ENCODE measurements around the gene LSR. TPM values are rescaled to one million over a fixed set of nuclear protein-coding genes. Genes with fewer than 3 reads are reported as not detected.

LSR gene
- total RNA-seq, 1 donor from 2014 or later, result 18.1 TPM

DNA sequence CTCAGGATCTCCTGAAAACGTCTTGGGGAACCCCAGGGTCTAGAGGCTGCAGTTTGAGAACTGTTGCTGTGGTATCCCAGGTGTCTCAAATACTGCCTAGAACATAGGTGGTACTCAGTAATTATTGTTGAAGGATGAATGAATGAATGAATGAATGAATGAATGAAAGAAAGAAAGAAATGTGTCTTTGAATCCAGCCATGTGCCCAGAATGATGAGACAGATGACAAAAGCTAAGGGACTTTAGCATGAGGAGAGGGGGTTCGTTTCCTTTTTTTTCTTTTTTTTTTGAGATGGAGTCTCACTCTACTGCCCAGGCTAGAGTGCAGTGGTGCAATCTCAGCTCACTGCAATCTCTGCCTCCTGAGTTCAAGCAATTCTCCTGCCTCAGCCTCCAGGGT is 7.8 kb downstream of the LSR start:
- no peaks in the 10 kb centered on the region for H3K4me1 Mint-ChIP-seq (ENCODE audit: low read depth, unreplicated experiment)
- H3K36me3 Mint-ChIP-seq (ENCODE audit: low read depth, unreplicated experiment), result peaks cover 2% of the 10 kb centered on the region
- Histone ChIP-seq H3K4me2 (ENCODE audit: low read length) (no peak overlapping the region), H3K27ac (ENCODE audit: low read depth, low read length) (no peak overlapping the region), H3K27me3 (ENCODE audit: insufficient read depth, low read length) (peaks cover 2% of the 10 kb centered on the region), H3K9ac (ENCODE audit: low read length) (no peak overlapping the region), H3K79me2 (ENCODE audit: insufficient read depth, low read length) (no peaks in the 10 kb centered on the region), H3K9me3 (ENCODE audit: insufficient read depth, low read depth, low read length) (no peaks in the 10 kb centered on the region), H3K4me3 (ENCODE audit: insufficient read depth, low read depth, low read length) (no peak overlapping the region), H3K36me3 (ENCODE audit: insufficient read depth, low read length) (no peaks in the 10 kb centered on the region), H4K20me1 (ENCODE audit: insufficient read depth, low read length) (no peaks in the 10 kb centered on the region), H3K4me1 (ENCODE audit: insufficient read depth, low read length) (no peaks in the 10 kb centered on the region), H2AFZ (ENCODE audit: low read depth, low read length) (no peak overlapping the region)
- no peak overlapping the region for H3K4me3 Mint-ChIP-seq (ENCODE audit: unreplicated experiment)
- TF ChIP-seq EZH2 (IDR thresholded peaks at IDR 0.05; ENCODE audit: insufficient read depth, low read length), result no peak
- TF ChIP-seq, protein P1, sequence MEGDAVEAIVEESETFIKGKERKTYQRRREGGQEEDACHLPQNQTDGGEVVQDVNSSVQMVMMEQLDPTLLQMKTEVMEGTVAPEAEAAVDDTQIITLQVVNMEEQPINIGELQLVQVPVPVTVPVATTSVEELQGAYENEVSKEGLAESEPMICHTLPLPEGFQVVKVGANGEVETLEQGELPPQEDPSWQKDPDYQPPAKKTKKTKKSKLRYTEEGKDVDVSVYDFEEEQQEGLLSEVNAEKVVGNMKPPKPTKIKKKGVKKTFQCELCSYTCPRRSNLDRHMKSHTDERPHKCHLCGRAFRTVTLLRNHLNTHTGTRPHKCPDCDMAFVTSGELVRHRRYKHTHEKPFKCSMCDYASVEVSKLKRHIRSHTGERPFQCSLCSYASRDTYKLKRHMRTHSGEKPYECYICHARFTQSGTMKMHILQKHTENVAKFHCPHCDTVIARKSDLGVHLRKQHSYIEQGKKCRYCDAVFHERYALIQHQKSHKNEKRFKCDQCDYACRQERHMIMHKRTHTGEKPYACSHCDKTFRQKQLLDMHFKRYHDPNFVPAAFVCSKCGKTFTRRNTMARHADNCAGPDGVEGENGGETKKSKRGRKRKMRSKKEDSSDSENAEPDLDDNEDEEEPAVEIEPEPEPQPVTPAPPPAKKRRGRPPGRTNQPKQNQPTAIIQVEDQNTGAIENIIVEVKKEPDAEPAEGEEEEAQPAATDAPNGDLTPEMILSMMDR (IDR thresholded peaks at IDR 0.05; ENCODE audit: insufficient read depth, low read depth, low read length), result no peak
- H3K27ac Mint-ChIP-seq (ENCODE audit: unreplicated experiment), result no peak overlapping the region
- H3K9me3 Mint-ChIP-seq (ENCODE audit: unreplicated experiment), result no peaks in the 10 kb centered on the region
- H3K27me3 Mint-ChIP-seq (ENCODE audit: low read depth, unreplicated experiment), result no peaks in the 10 kb centered on the region
- DNase-seq (ENCODE audit: low read depth), result no peak
- no peak for FAIRE-seq

DNA sequence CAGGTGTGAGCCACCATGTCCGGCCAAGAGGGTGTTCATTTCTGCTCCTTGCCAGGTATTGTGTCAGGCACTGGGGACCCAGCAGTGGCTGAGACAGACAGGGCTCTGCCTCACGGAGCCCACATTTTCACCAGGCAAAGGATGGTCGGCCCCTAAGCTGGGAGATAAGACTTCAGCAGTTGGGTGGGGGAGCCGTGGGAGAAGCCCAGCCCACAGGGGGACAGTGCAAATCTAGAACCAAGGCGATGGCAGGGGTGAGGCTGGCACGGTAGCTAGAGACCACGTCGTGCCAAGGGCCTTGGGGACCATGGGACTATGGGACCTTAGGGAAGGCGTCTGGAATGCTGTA is 8.3 kb downstream of the LSR start:
- H3K9me3 Mint-ChIP-seq (ENCODE audit: unreplicated experiment), result no peaks in the 10 kb centered on the region
- no peak overlapping the region for H3K27ac Mint-ChIP-seq (ENCODE audit: unreplicated experiment)
- Histone ChIP-seq H3K79me2 (ENCODE audit: insufficient read depth, low read length) (no peaks in the 10 kb centered on the region), H3K4me1 (ENCODE audit: insufficient read depth, low read length) (no peaks in the 10 kb centered on the region), H3K27me3 (ENCODE audit: insufficient read depth, low read length) (peaks cover 2% of the 10 kb centered on the region), H3K9me3 (ENCODE audit: insufficient read depth, low read depth, low read length) (no peaks in the 10 kb centered on the region), H3K4me3 (ENCODE audit: insufficient read depth, low read depth, low read length) (no peak overlapping the region), H3K4me2 (ENCODE audit: low read length) (no peak overlapping the region), H4K20me1 (ENCODE audit: insufficient read depth, low read length) (no peaks in the 10 kb centered on the region), H3K9ac (ENCODE audit: low read length) (no peak overlapping the region), H3K27ac (ENCODE audit: low read depth, low read length) (no peak overlapping the region), H3K36me3 (ENCODE audit: insufficient read depth, low read length) (no peaks in the 10 kb centered on the region), H2AFZ (ENCODE audit: low read depth, low read length) (no peak overlapping the region)
- FAIRE-seq, result no peak
- H3K4me3 Mint-ChIP-seq (ENCODE audit: unreplicated experiment), result no peak overlapping the region
- H3K36me3 Mint-ChIP-seq (ENCODE audit: low read depth, unreplicated experiment), result peaks cover under 1% of the 10 kb centered on the region
- no peak for DNase-seq (ENCODE audit: low read depth)
- no peaks in the 10 kb centered on the region for H3K4me1 Mint-ChIP-seq (ENCODE audit: low read depth, unreplicated experiment)
- TF ChIP-seq EZH2 (IDR thresholded peaks at IDR 0.05; ENCODE audit: insufficient read depth, low read length), result no peak
- TF ChIP-seq, protein P1 (IDR thresholded peaks at IDR 0.05; ENCODE audit: insufficient read depth, low read depth, low read length), result no peak
- no peaks in the 10 kb centered on the region for H3K27me3 Mint-ChIP-seq (ENCODE audit: low read depth, unreplicated experiment)

DNA sequence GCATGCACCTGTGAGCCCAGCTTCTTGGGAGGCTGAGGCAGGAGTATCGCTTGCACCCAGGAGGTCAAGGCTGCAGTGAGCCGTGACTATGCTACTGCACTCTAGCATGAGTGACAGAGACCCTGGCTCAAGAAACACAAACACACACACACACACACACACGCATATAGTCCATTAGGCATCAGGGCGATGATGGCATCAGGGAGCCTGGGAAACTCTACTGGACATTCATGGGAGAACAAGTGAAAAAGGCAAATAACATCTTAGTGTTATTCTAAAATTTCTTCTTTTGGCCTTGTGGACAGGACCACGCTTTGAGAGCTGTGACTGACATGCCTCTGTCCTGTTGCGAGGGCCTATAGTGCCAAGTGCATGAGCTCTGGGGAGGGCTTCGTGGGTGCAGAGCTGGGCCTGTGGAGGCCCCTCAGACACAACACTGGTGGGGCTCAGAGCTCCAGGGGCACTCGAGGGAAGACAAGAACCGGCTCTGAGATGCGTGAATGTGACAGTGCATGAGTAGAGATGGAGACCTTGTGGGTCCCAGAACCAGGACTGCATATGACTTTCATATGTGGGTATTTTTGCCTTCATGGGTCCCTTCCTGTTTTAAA is 12.0 kb downstream of the LSR start:
- Histone ChIP-seq H3K9ac (ENCODE audit: low read length) (no peak overlapping the region), H3K4me1 (ENCODE audit: insufficient read depth, low read length) (no peaks in the 10 kb centered on the region), H3K36me3 (ENCODE audit: insufficient read depth, low read length) (no peaks in the 10 kb centered on the region), H3K79me2 (ENCODE audit: insufficient read depth, low read length) (no peaks in the 10 kb centered on the region), H3K27ac (ENCODE audit: low read depth, low read length) (no peak overlapping the region), H2AFZ (ENCODE audit: low read depth, low read length) (no peak overlapping the region), H3K27me3 (ENCODE audit: insufficient read depth, low read length) (peaks cover 2% of the 10 kb centered on the region), H3K9me3 (ENCODE audit: insufficient read depth, low read depth, low read length) (no peaks in the 10 kb centered on the region), H3K4me3 (ENCODE audit: insufficient read depth, low read depth, low read length) (no peak overlapping the region), H4K20me1 (ENCODE audit: insufficient read depth, low read length) (no peaks in the 10 kb centered on the region), H3K4me2 (ENCODE audit: low read length) (no peak overlapping the region)
- H3K36me3 Mint-ChIP-seq (ENCODE audit: low read depth, unreplicated experiment), result no peaks in the 10 kb centered on the region
- H3K27me3 Mint-ChIP-seq (ENCODE audit: low read depth, unreplicated experiment), result no peaks in the 10 kb centered on the region
- peaks cover 5% of the 10 kb centered on the region for H3K4me1 Mint-ChIP-seq (ENCODE audit: low read depth, unreplicated experiment)
- TF ChIP-seq, protein P1 (IDR thresholded peaks at IDR 0.05; ENCODE audit: insufficient read depth, low read depth, low read length), result no peak
- no peak for TF ChIP-seq EZH2 (IDR thresholded peaks at IDR 0.05; ENCODE audit: insufficient read depth, low read length)
- no peak overlapping the region for H3K27ac Mint-ChIP-seq (ENCODE audit: unreplicated experiment)
- no peak overlapping the region for H3K4me3 Mint-ChIP-seq (ENCODE audit: unreplicated experiment)
- DNase-seq (ENCODE audit: low read depth) (no peak), FAIRE-seq (no peak)
- no peaks in the 10 kb centered on the region for H3K9me3 Mint-ChIP-seq (ENCODE audit: unreplicated experiment)
